Activated CD4-positive, alpha-beta T cell treated with anti-CD3 and anti-CD28 coated beads for 24 hours (primary cell): ENCODE data around the gene GARS1.

Experiments used
- DNase-seq, 2 donors: peaks; one replicate each; pipeline ENCODE4 v3.0.0-alpha.2; 2020; ENCODE audit warnings: low read depth in 2 of 2

GARS1 gene

GRCh38 chr7:30681815-30682211 lies 87.1 kb downstream of the GARS1 start:
- DNase-seq = no peak

DNA sequence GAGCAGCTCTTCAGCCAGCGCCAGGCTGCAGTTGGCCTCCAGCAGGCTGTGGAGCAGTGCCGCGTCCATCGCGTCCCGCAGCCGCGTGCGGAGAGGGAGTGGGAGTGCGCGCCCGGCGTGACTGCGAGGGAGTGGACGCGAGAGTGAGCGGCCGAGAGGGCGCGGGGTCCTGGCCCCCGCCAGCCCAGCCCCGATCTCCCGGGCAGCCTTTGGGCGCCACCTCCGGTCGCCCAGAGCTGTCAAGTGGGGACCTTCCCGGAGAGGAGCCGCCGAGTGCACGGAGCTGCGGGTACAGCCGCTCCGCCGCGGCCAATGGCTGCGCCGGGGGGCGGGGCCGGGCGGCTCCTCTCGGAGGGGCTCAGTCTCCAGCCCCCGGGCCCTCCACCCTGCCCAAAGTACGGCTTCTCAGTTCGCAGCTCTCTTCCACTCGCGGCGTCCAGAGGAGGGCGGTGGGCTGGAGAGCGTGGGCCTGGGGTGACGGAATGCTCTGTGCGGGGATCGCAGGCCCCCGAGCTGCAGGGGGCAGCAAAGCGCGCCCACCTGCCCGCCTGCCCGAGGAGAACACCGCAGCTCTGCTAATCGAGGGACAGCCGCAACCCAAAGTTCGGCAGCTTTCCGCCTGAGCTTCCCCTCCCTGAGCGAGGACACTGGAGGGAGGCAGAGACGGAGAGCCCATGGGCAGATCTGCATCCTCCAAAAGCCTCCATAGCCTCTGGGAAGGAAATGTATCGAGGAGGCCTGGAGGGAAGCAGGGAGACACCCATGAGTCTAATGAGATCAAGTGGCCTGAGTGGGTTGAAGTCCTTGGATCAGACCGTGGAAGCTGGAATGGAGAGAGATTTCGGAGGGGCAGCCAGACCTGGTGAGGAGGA lies 87.8 kb downstream of the GARS1 start, which contains the start of gene CRHR2:
TSS of gene CRHR2 (minus strand) at position 245 of the 872 bp plus-strand sequence. CDS start at position 69, 176 bp downstream.
- DNase-seq = no peak

GRCh38 chr7:30683306-30683705 lies 88.6 kb downstream of the GARS1 start:
- DNase-seq = no peak
